Measurements from ENCODE around the gene AKT1.
A peak's percentile ranks its signal among the peaks of the same experiment; 100 is the strongest.

The AKT1 gene

GRCh38 chr14:104771374-104771773, 24.2 kb downstream of the AKT1 start:
- no peak for DNase-seq

GRCh38 chr14:104770851-104771272, 24.7 kb downstream of the AKT1 start:
- DNase-seq: no peak

- DNase-seq: no peak
Observed at GRCh38 chr14:104770072-104770579, 25.4 kb downstream of the AKT1 start.

GRCh38 chr14:104769324-104770071, 26.1 kb downstream of the AKT1 start:
- DNase-seq: no peak

GRCh38 chr14:104768437-104769323, 26.9 kb downstream of the AKT1 start:
- DNase-seq: peak; percentile 83

GRCh38 chr14:104767634-104767918, 28.0 kb downstream of the AKT1 start:
- DNase-seq: no peak

GRCh38 chr14:104766863-104767633, 28.5 kb downstream of the AKT1 start:
- DNase-seq: no peak

GRCh38 chr14:104766256-104766862, 29.2 kb downstream of the AKT1 start:
- no peak for DNase-seq

GRCh38 chr14:104765517-104765916, 30.0 kb downstream of the AKT1 start:
- DNase-seq: no peak

- DNase-seq: no peak
Observed at GRCh38 chr14:104758981-104759969, 36.3 kb downstream of the AKT1 start.

GRCh38 chr14:104757681-104758392, 37.7 kb downstream of the AKT1 start:
- no peak for DNase-seq

GRCh38 chr14:104757238-104757585, 38.3 kb downstream of the AKT1 start:
- DNase-seq: no peak

- DNase-seq: no peak
Observed at GRCh38 chr14:104756477-104757237, 38.9 kb downstream of the AKT1 start.

- DNase-seq: no peak
Observed at GRCh38 chr14:104755621-104756020, 39.9 kb downstream of the AKT1 start.

- no peak for DNase-seq
Observed at GRCh38 chr14:104754213-104754851, 41.2 kb downstream of the AKT1 start.

GRCh38 chr14:104753528-104754212, 41.9 kb downstream of the AKT1 start:
- peak; percentile 46 for DNase-seq

GRCh38 chr14:104752735-104753527, 42.6 kb downstream of the AKT1 start, which contains the start of gene SIVA1:
TSS of gene SIVA1 (plus strand) at chr14:104753147. CDS start at chr14:104753202, 55 bp downstream.
- DNase-seq: peak; percentile 100

- DNase-seq: no peak
Observed at GRCh38 chr14:104752423-104752734, 43.2 kb downstream of the AKT1 start.

All from COR-L47 (cell line).